ENCODE measurements around the gene RNF44. TPM values are rescaled to one million over a fixed set of nuclear protein-coding genes. Genes with fewer than 3 reads are reported as not detected.

RNF44 gene
- total RNA-seq, 1 donor from 2014 or later = 322 TPM

DNA sequence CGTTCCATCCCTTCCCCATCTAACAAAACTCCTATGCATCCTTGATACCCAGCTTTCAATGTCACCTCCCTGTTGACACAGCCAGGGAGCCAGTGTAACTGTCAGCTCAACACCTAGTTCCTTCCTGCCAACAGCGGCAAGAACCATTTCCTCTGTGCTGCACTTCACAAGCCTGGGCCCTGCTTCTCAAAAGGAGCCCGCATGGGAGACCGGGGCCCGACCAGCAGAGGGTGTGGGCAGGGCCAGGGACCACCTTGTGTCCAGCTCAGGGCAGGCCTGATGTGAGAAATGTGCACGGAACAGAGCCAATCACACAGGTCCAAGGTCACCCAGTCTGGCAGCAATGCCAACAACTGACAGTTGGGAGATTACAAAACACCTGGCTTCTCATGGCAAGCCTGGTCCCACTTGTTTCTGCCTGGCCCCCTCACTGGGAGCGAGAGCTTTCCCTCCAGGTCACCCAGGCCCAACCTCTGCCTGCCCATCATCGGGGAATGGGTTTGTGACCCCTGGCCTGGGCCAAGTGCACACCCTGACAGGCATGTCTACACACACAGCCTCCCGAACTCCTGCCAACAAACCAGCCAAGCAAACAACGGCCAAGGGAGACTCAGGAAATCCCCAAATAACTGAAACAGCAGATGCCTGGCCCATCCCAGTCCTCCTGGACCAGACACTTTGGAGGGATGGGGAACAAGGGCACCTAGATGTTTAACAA lies 3.1 kb downstream of the RNF44 start:
- TF ChIP-seq CTCF (IDR thresholded peaks at IDR 0.05; ENCODE audit: partially characterized antibody, unreplicated experiment) = no peak
- H3K27ac Mint-ChIP-seq (ENCODE audit: unreplicated experiment) = peak overlapping the region; percentile 99
- no peak for DNase-seq
- H3K4me1 Mint-ChIP-seq (ENCODE audit: low read depth, unreplicated experiment) = peaks cover 18% of the 10 kb centered on the region
- no peaks in the 10 kb centered on the region for H3K36me3 Mint-ChIP-seq (ENCODE audit: unreplicated experiment)
- H3K4me3 Mint-ChIP-seq (ENCODE audit: unreplicated experiment) = peak overlapping the region; percentile 95
- peaks cover 19% of the 10 kb centered on the region for H3K9me3 Mint-ChIP-seq (ENCODE audit: unreplicated experiment)
- H3K27me3 Mint-ChIP-seq (ENCODE audit: unreplicated experiment) = peaks cover 21% of the 10 kb centered on the region

- no peaks in the 10 kb centered on the region for H3K36me3 Mint-ChIP-seq (ENCODE audit: unreplicated experiment)
- peak overlapping the region; percentile 95 for H3K4me3 Mint-ChIP-seq (ENCODE audit: unreplicated experiment)
- H3K27ac Mint-ChIP-seq (ENCODE audit: unreplicated experiment) = peak overlapping the region; percentile 17
- H3K27me3 Mint-ChIP-seq (ENCODE audit: unreplicated experiment) = peaks cover 19% of the 10 kb centered on the region
- H3K4me1 Mint-ChIP-seq (ENCODE audit: low read depth, unreplicated experiment) = peaks cover 14% of the 10 kb centered on the region
- H3K9me3 Mint-ChIP-seq (ENCODE audit: unreplicated experiment) = peaks cover 17% of the 10 kb centered on the region
- no peak for TF ChIP-seq CTCF (IDR thresholded peaks at IDR 0.05; ENCODE audit: partially characterized antibody, unreplicated experiment)
- no peak for DNase-seq
Measured at GRCh38 chr5:176533390-176533789, 3.8 kb downstream of the RNF44 start.

- no peak overlapping the region for H3K27ac Mint-ChIP-seq (ENCODE audit: unreplicated experiment)
- H3K9me3 Mint-ChIP-seq (ENCODE audit: unreplicated experiment) = peaks cover 14% of the 10 kb centered on the region
- H3K36me3 Mint-ChIP-seq (ENCODE audit: unreplicated experiment) = no peaks in the 10 kb centered on the region
- no peak overlapping the region for H3K4me3 Mint-ChIP-seq (ENCODE audit: unreplicated experiment)
- peaks cover 17% of the 10 kb centered on the region for H3K4me1 Mint-ChIP-seq (ENCODE audit: low read depth, unreplicated experiment)
- H3K27me3 Mint-ChIP-seq (ENCODE audit: unreplicated experiment) = peaks cover 14% of the 10 kb centered on the region
- DNase-seq = no peak
- TF ChIP-seq CTCF (IDR thresholded peaks at IDR 0.05; ENCODE audit: partially characterized antibody, unreplicated experiment) = no peak
Measured at GRCh38 chr5:176532795-176533194, 4.4 kb downstream of the RNF44 start.

DNA sequence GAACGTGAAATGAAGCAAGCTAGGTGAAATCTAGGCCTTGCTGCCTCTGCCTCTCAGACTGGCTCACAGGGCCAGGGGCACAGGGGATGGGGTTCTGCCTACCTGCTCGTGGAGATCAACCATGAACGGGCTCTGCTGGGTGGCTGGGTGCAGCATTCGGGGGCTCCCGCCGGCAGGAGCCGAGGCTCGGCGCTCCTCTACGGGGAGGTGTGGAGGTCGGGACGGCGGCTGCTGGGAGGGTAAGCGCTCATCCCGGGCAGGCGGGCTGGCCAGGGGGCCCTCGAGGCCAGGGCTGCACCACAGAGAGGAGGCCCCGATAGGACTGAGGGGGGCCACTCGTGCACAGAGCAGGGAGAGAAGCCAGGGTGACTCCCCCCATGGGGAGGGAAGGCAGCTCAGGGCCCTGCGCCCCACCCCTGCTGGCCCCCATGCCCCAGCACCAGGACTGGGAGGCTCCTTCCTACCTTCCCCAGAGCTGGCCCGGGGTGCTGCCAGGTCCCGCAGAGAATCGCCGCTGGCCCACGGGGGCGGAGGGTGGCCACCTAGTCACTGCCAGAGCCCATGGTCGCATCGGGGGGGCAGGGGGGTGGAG lies 5.2 kb downstream of the RNF44 start:
- Mint-ChIP-seq H3K4me1 (ENCODE audit: low read depth, unreplicated experiment) (peaks cover 17% of the 10 kb centered on the region), H3K4me3 (ENCODE audit: unreplicated experiment) (no peak overlapping the region), H3K9me3 (ENCODE audit: unreplicated experiment) (peaks cover 9% of the 10 kb centered on the region), H3K36me3 (ENCODE audit: unreplicated experiment) (no peaks in the 10 kb centered on the region), H3K27ac (ENCODE audit: unreplicated experiment) (no peak overlapping the region), H3K27me3 (ENCODE audit: unreplicated experiment) (peaks cover 8% of the 10 kb centered on the region)
- TF ChIP-seq CTCF (IDR thresholded peaks at IDR 0.05; ENCODE audit: partially characterized antibody, unreplicated experiment) = no peak
- no peak for DNase-seq

All from glutamatergic neuron (in vitro differentiated cells).